GM21737 (cell line): ENCODE data around the gene DMD.
"Not testable (repeated sequence)": the region's sequence is repeated elsewhere in the genome, so short reads cannot be mapped to it uniquely, and the experiment has no call there.

Source experiments
- ATAC-seq: cut with Tn5 transposase; IDR thresholded peaks from one replicate; pipeline ENCODE4 v1.9.1; 2021; ENCODE audit warnings: mild to moderate bottlenecking, moderate library complexity; ENCODE audit not compliant: unreplicated experiment

The DMD gene

GRCh38 chrX:31470753-31471152 lies 1740.6 kb downstream of the DMD start:
- ATAC-seq, result not testable (repeated sequence)

- ATAC-seq, result no peak
Observed at GRCh38 chrX:31464306-31464915, 1746.9 kb downstream of the DMD start.

DNA sequence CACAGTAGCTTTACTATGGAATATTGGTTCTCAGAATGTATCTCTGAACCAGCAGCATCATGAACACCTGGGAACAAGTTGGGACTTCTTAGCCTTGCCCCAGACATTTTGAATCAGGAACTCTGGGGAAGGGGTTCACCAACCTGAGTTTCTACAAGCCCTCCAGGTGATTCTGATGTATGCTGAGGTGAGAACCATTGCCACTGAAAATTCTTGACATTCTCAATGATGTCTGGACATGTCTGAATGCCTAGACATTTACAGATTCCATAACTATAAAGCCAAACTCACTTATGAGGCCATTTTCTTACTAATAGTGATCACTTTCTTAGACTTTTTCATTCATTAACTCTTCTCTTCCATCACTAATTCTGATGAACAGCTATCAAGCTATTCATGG lies 1750.1 kb downstream of the DMD start:
- no peak for ATAC-seq

DNA sequence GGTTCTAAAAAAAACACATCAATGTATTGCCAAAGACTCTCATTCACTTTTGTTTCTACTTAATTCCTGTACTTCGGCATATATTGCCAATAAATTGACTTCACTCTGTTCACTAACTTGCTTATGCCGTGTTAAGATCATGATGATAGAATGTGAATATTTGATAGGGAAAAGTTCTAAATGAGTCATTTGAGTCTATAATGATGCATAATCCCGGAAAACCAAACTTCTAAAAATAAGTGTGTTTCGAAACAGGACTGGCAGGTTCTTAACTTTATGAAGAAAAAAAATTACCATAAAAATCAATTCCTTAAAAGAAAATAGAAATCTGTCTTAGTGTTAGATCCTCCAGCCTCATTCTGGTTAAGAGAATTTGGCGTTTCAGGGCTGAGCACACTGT lies 1752.0 kb downstream of the DMD start:
- ATAC-seq, result no peak

GRCh38 chrX:31449965-31450364 lies 1761.4 kb downstream of the DMD start:
- ATAC-seq, result no peak

DNA sequence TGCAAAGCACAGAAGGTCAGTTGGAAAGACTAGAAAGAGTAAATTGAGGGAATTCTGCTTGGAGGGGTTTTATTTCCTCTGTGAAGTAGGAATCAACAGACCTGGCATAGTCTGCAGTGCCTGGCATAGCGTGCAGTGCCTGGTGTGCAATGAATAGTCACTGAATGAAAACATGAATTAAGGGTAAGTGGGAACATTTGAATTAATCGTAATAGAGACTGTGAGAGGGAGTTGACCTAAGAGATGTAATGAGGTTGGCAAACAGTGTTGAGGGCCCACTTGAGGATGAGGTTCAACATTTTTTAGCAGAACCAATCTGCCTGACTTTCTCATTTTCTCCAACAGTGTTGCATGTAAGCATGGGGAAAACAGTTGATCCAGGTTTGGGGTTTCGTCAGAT lies 1762.3 kb downstream of the DMD start:
- ATAC-seq, result no peak

DNA sequence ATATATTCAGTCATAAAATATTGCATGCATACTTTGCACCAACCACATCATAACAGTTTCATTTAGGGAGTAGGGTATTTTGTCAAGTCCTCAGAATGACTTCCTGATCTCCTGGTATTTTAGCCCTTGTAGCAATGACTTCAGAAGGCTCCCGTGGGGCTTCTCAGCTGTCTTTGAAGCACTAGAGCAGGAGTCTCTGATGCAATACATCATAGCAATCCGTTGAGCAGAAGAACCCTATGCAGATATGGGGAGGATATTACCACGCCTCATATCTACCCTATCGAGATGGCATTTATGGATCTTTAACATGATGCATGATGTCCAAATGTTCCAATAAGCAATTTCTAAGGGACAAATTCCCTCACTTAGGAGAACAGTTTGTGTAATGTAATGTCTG lies 1765.8 kb downstream of the DMD start:
- ATAC-seq, result no peak

GRCh38 chrX:31443654-31444053 lies 1767.7 kb downstream of the DMD start:
- no peak for ATAC-seq

GRCh38 chrX:31440546-31440945 lies 1770.8 kb downstream of the DMD start:
- no peak for ATAC-seq

- ATAC-seq, result no peak
Observed at GRCh38 chrX:31436424-31436823, 1774.9 kb downstream of the DMD start.

- ATAC-seq, result no peak
Observed at GRCh38 chrX:31435592-31435991, 1775.8 kb downstream of the DMD start.

- ATAC-seq, result no peak
Observed at GRCh38 chrX:31433856-31434255, 1777.5 kb downstream of the DMD start.

- ATAC-seq, result no peak
Observed at GRCh38 chrX:31429915-31430314, 1781.4 kb downstream of the DMD start.

- no peak for ATAC-seq
Observed at GRCh38 chrX:31423609-31424189, 1787.7 kb downstream of the DMD start.

DNA sequence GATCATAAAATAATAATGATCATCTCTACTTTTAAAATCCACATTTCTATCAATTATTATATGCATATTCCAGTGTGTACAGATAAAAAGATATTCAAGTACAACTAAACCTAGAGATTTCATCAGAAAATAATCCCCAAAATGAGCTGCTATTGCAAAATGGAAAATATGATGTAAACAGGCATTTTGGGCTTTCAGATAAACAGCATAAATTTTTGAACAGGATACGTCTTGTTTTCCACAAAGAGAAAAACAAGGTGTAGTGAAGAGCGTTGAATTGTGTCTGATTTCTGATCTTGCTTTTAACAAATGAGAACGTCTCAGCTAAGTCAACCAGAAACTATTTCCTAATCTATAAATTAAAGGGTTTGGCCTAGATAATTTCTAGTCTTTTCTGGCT lies 1789.9 kb downstream of the DMD start:
- no peak for ATAC-seq

DNA sequence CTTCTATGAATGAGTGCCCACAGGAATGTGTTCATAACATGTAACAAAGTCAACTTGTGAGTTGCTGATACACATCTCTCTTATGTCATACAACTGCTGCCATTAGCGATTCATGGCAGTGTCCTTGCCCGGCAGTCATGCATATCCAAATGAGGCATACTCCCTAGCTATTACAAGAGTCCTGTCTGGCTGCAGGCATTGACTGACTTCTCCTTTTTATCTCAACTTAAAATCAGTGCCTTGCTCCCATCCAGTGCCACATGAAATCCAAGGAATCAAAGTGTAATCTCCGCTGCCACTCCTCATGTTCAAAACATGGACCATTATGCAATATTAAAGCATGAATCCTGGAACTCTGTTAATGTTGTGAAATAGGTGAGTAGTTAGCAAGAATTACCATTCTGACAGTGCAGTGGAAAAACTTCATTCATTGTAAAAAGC lies 1790.6 kb downstream of the DMD start:
- ATAC-seq, result no peak

DNA sequence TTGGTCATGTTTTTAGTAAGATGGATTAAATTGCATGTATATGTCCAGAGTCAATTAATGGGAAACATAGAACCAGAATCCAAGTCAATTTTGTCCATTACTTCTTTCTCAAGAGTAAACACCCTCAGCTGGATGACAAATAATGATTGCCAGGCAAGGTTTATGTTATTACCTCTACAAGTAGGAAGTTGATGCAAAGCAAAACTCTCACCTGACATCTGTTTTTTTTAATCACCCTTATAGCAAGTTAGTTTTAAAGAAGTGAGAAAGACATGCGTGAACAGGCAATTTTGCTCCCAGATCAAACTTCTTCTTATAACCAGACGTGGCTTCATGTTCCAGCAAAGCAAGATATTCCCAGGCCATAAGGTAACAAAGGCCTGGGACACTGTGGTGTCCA lies 1791.0 kb downstream of the DMD start:
- ATAC-seq, result no peak

- no peak for ATAC-seq
Observed at GRCh38 chrX:31397119-31397518, 1814.2 kb downstream of the DMD start.

- no peak for ATAC-seq
Observed at GRCh38 chrX:31392513-31392912, 1818.8 kb downstream of the DMD start.

GRCh38 chrX:31388946-31389345 lies 1822.4 kb downstream of the DMD start:
- no peak for ATAC-seq

DNA sequence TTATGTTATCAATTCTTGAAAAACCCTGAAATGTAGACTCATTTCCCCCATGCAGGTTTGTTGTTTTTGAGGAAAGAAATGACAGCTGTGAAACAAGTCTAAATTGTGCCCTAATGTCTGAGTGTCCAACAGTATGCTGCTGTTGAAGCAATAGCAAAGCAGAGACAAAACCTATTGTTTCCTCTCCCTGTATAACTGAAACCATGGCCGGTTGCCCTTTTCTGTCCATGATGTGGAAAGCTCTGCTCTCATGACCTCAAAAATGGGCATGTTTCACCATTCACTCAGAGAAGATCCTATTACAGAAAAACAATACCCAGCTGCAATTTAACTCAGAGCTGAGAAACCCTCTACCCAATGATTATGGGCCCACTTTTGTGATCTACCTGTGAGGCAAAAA lies 1826.9 kb downstream of the DMD start:
- no peak for ATAC-seq

- ATAC-seq, result no peak
Observed at GRCh38 chrX:31383991-31384390, 1827.4 kb downstream of the DMD start.

DNA sequence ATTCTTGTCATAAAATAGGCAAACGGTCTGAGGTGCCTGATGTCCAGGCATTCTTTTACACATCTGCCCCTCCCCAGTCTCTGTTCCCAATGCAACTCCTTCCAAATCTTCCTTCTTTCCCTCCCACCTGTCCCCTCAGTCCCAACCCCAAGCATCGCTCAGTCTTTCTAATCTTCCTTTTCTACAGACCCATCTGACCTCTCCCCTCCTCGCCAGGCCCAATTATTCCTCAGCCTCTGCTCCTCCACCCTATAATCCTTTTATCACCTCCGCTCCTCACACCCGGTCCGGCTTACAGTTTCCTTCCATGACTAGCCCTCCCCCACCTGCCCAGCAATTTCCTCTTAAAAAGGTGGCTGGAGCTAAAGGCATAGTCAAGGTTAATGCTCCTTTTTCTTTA lies 1832.4 kb downstream of the DMD start:
- ATAC-seq, result not testable (repeated sequence)
